AG04450 (cell line): ENCODE results near the gene AMOT. TPM values are rescaled to one million over a fixed set of nuclear protein-coding genes. Genes with fewer than 3 reads are reported as not detected.
A peak's percentile ranks its signal among the peaks of the same experiment; 100 is the strongest.

Source experiments
- CTCF ChIA-PET: fragments of 300-600, 350-600 bp; formaldehyde crosslinking; extraction: SDS; loops from one replicate; lab custom pipeline; 2022; ENCODE audit warnings: antibody characterized with exemption, inconsistent platforms; lab: Charles Lee
- POLR2A ChIA-PET: fragments of 350-600 bp; formaldehyde crosslinking; extraction: SDS; loops from one replicate; lab custom pipeline; 2021; ENCODE audit warnings: antibody characterized with exemption, inconsistent platforms; lab: Yijun Ruan, JAX
- DNase-seq: peaks from one replicate; pipeline ENCODE4 v3.0.0-alpha.2; 2011; ENCODE audit warnings: low read depth, low spot score
- H3K27ac ChIP-seq: one replicate; pipeline ENCODE4 v1.5.1; 2012; ENCODE audit warnings: low read depth, low read length, control low read depth
- H3K27me3 ChIP-seq: one replicate; pipeline ENCODE4 v1.6.0; 2012; ENCODE audit warnings: low read length; ENCODE audit not compliant: control insufficient read depth, insufficient read depth
- H3K4me3 ChIP-seq: 2 replicates; pipeline ENCODE4 v1.5.1; 2011; ENCODE audit warnings: mild to moderate bottlenecking, low read depth, low read length, control low read depth
- H3K9me3 ChIP-seq: 2 replicates; pipeline ENCODE4 v1.5.1; 2012; ENCODE audit warnings: low read length; ENCODE audit not compliant: control insufficient read depth, insufficient read depth
- CTCF ChIP-seq: IDR thresholded peaks from 2 replicates; pipeline ENCODE4 v1.5.1; 2011; ENCODE audit warnings: low read depth, low read length, control low read depth, inconsistent platforms
- polyA plus RNA-seq: library from polyadenylated mRNA; depleted of rRNA; stranded (reverse); fragments of >200 nt; gene quantifications from 2 replicates; pipeline ENCODE4 v1.2.3, GENCODE V29; 2011

Gene AMOT
- polyA plus RNA-seq, 1 experiment, result 9.6 TPM

- DNase-seq, result no peak
- POLR2A ChIA-PET, result no interaction called here
- CTCF ChIA-PET, result no interaction called here
- H3K27ac ChIP-seq, result no peak overlapping the region
- H3K9me3 ChIP-seq, result no peaks in the 10 kb centered on the region
- TF ChIP-seq CTCF, result no peak
- H3K4me3 ChIP-seq, result no peak overlapping the region
- no peaks in the 10 kb centered on the region for H3K27me3 ChIP-seq
Observed at GRCh38 chrX:112768563-112768962, 72.1 kb downstream of the AMOT start.

GRCh38 chrX:112766774-112767173 is 73.9 kb downstream of the AMOT start:
- DNase-seq, result no peak
- no peaks in the 10 kb centered on the region for H3K27me3 ChIP-seq
- no peaks in the 10 kb centered on the region for H3K9me3 ChIP-seq
- ChIA-PET CTCF (no interaction called here), POLR2A (no interaction called here)
- TF ChIP-seq CTCF, result no peak
- no peak overlapping the region for H3K27ac ChIP-seq
- H3K4me3 ChIP-seq, result no peak overlapping the region

- TF ChIP-seq CTCF, result no peak
Observed at GRCh38 chrX:112761242-112762207, 79.1 kb downstream of the AMOT start.

GRCh38 chrX:112760697-112761096 is 79.9 kb downstream of the AMOT start:
- no peak for DNase-seq
- H3K27ac ChIP-seq, result no peak overlapping the region
- peak; percentile 23; the same call in 1 of the 2 replicates for TF ChIP-seq CTCF
- H3K4me3 ChIP-seq, result no peak overlapping the region
- no peaks in the 10 kb centered on the region for H3K27me3 ChIP-seq
- no peaks in the 10 kb centered on the region for H3K9me3 ChIP-seq
- ChIA-PET POLR2A (no interaction called here), CTCF (no interaction called here)

More at GRCh38 chrX:112761242-112762207, 79.1 kb downstream of the AMOT start:
- Histone ChIP-seq H3K9me3 (no peaks in the 10 kb centered on the region), H3K27me3 (no peaks in the 10 kb centered on the region), H3K4me3 (no peak overlapping the region), H3K27ac (no peak overlapping the region)
- ChIA-PET CTCF (no interaction called here), POLR2A (no interaction called here)
- DNase-seq, result no peak

- H3K9me3 ChIP-seq, result no peaks in the 10 kb centered on the region
- no peak overlapping the region for H3K27ac ChIP-seq
- CTCF ChIA-PET, result no interaction called here
- no peak for TF ChIP-seq CTCF
- POLR2A ChIA-PET, result no interaction called here
- DNase-seq, result no peak
- H3K4me3 ChIP-seq, result no peak overlapping the region
- no peaks in the 10 kb centered on the region for H3K27me3 ChIP-seq
Observed at GRCh38 chrX:112759966-112760365, 80.7 kb downstream of the AMOT start.
